Cardiac septum (tissue), 1 donor: Measurements from ENCODE around the gene IL21R. TPM values are rescaled to one million over a fixed set of nuclear protein-coding genes. Genes with fewer than 3 reads are reported as not detected.
A peak's percentile ranks its signal among the peaks of the same experiment; 100 is the strongest.

ENCODE experiments used
- DNase-seq: peaks from one replicate; pipeline ENCODE4 v3.0.0-alpha.2; 2020; ENCODE audit warnings: low spot score
- intact Hi-C: fragments of 100-400 bp; cut with DNase I; formaldehyde crosslinking; loops from one replicate; pipeline ENCODE4 v1.14.0; 2022
- long read RNA-seq: library from polyadenylated mRNA; unstranded; transcript quantifications from one replicate; pipeline ENCODE4 v2.0.0, GENCODE V29; 2021
- total RNA-seq: library from RNA; stranded (reverse); fragmentation: NEBNext Ultra II Directional; extraction: Animal tissue kit (Norgen Biotek cat#: 25700); gene quantifications from one replicate; pipeline ENCODE4 v1.2.1, GENCODE V29; 2021
- donor health status: DM: no; HTN: no; CAD: no.

The IL21R gene
- total RNA-seq = 1.4 TPM
- long read RNA-seq, partial matches to known transcripts = 2 of 4 reads
- long read RNA-seq, other reads (novel, unspliced or antisense) = 2 of 4 reads

GRCh38 chr16:27401768-27402568 lies at the start of gene IL21R:
Gene IL21R, plus strand, starts transcription at chr16:27402174. Its CDS starts 27,898 bp downstream, at chr16:27430072.
- DNase-seq = peak; percentile 92
- intact Hi-C loops = loop anchor here (5.0 kb wide), 1 partner anchor 50 kb away; no protein-coding TSS in a partner anchor

- DNase-seq = no peak
- intact Hi-C loops = no loop called here
These were observed 48.1 kb upstream of the IL21R start for GRCh38 chr16:27353853-27354252.

GRCh38 chr16:27355610-27356009 lies 46.4 kb upstream of the IL21R start:
- intact Hi-C loops = no loop called here
- no peak for DNase-seq

- no peak for DNase-seq
- intact Hi-C loops = no loop called here
These were observed 45.2 kb upstream of the IL21R start for GRCh38 chr16:27356794-27357193.

- intact Hi-C loops = no loop called here
- no peak for DNase-seq
These were observed 42.9 kb upstream of the IL21R start for GRCh38 chr16:27359051-27359450.

- intact Hi-C loops = no loop called here
- no peak for DNase-seq
These were observed 42.4 kb upstream of the IL21R start for GRCh38 chr16:27359615-27360014.

GRCh38 chr16:27361987-27362386 lies 40.0 kb upstream of the IL21R start:
- intact Hi-C loops = no loop called here
- no peak for DNase-seq

GRCh38 chr16:27362570-27363245 lies 39.3 kb upstream of the IL21R start:
- intact Hi-C loops = no loop called here
- no peak for DNase-seq

GRCh38 chr16:27363246-27363632 lies 38.7 kb upstream of the IL21R start:
- DNase-seq = no peak
- intact Hi-C loops = no loop called here

- intact Hi-C loops = no loop called here
These were observed 38.2 kb upstream of the IL21R start for GRCh38 chr16:27363797-27364196.

GRCh38 chr16:27364493-27365141 lies 37.4 kb upstream of the IL21R start:
- intact Hi-C loops = no loop called here
- no peak for DNase-seq

More at GRCh38 chr16:27363797-27364196, 38.2 kb upstream of the IL21R start:
- DNase-seq = no peak

GRCh38 chr16:27365142-27366089 lies 36.6 kb upstream of the IL21R start:
- DNase-seq = no peak
- intact Hi-C loops = no loop called here

GRCh38 chr16:27366687-27367460 lies 35.1 kb upstream of the IL21R start:
- intact Hi-C loops = no loop called here
- no peak for DNase-seq

GRCh38 chr16:27367461-27368357 lies 34.3 kb upstream of the IL21R start:
- peak; percentile 88 for DNase-seq
- intact Hi-C loops = loop anchor here (2.0 kb wide), 1 partner anchor 133 kb away; no protein-coding TSS in a partner anchor

- DNase-seq = no peak
These were observed 33.6 kb upstream of the IL21R start for GRCh38 chr16:27368358-27368722.

GRCh38 chr16:27369806-27370205 lies 32.2 kb upstream of the IL21R start:
- intact Hi-C loops = loop anchor here (2.0 kb wide), 2 partner anchors 135 to 191 kb away; no protein-coding TSS in a partner anchor
- no peak for DNase-seq

More at GRCh38 chr16:27368358-27368722, 33.6 kb upstream of the IL21R start:
- intact Hi-C loops = loop anchor here (2.0 kb wide), 1 partner anchor 134 kb away; no protein-coding TSS in a partner anchor

- no peak for DNase-seq
- intact Hi-C loops = loop anchor here (2.0 kb wide), 1 partner anchor 192 kb away; no protein-coding TSS in a partner anchor
These were observed 31.7 kb upstream of the IL21R start for GRCh38 chr16:27370318-27370717.
